H9 (cell line): ENCODE results near the gene PTGIR. TPM values are rescaled to one million over a fixed set of nuclear protein-coding genes. Genes with fewer than 3 reads are reported as not detected.

ENCODE experiments used
- DNase-seq: peaks from one replicate; pipeline ENCODE4 v3.0.0-alpha.2; 2017
- H2AFZ ChIP-seq: one replicate; pipeline ENCODE4 v1.6.1; 2013; ENCODE audit warnings: mild to moderate bottlenecking, low read length, control low read depth, moderate library complexity
- H2AK5ac ChIP-seq: 2 replicates; pipeline ENCODE4 v1.6.1; 2013; ENCODE audit warnings: low read length, control low read depth, mixed read lengths; ENCODE audit not compliant: insufficient read length
- H2BK120ac ChIP-seq: one replicate; pipeline ENCODE4 v1.6.1; 2013; ENCODE audit warnings: low read depth, mild to moderate bottlenecking, low read length, control low read depth, inconsistent platforms; ENCODE audit not compliant: poor library complexity, severe bottlenecking
- H2BK12ac ChIP-seq: 2 replicates; pipeline ENCODE4 v1.6.1; 2013; ENCODE audit warnings: low read length, control low read depth, mixed read lengths, low read depth; ENCODE audit not compliant: insufficient read length
- H2BK15ac ChIP-seq: 2 replicates; pipeline ENCODE4 v1.6.1; 2013; ENCODE audit warnings: low read depth, low read length, control low read depth
- H2BK20ac ChIP-seq: one replicate; pipeline ENCODE4 v1.6.1; 2013; ENCODE audit warnings: low read depth, mild to moderate bottlenecking, low read length, control low read depth, inconsistent platforms; ENCODE audit not compliant: poor library complexity, severe bottlenecking
- H2BK5ac ChIP-seq: 2 replicates; pipeline ENCODE4 v1.6.1; 2013; ENCODE audit warnings: low read length, control low read depth, mixed read lengths; ENCODE audit not compliant: insufficient read length
- H3K14ac ChIP-seq: 2 replicates; pipeline ENCODE4 v1.6.1; 2013; ENCODE audit warnings: low read length, control low read depth; ENCODE audit not compliant: insufficient read depth
- H3K18ac ChIP-seq: 2 replicates; pipeline ENCODE4 v1.6.1; 2013; ENCODE audit warnings: low read depth, mild to moderate bottlenecking, mixed read lengths, low read length, control low read depth; ENCODE audit not compliant: insufficient read length
- H3K23ac ChIP-seq: 2 replicates; pipeline ENCODE4 v1.6.1; 2013; ENCODE audit warnings: low read length, control low read depth, mixed read lengths, low read depth; ENCODE audit not compliant: insufficient read length
- H3K23me2 ChIP-seq: 2 replicates; pipeline ENCODE4 v1.6.1; 2013; ENCODE audit warnings: low read depth, mild to moderate bottlenecking, mixed read lengths, low read length, control low read depth; ENCODE audit not compliant: insufficient read length, poor library complexity, severe bottlenecking
- H3K27ac ChIP-seq: 2 replicates; pipeline ENCODE4 v1.5.1; 2013; ENCODE audit warnings: low read length, control low read depth, mixed read lengths, low read depth; ENCODE audit not compliant: insufficient read length
- H3K27me3 ChIP-seq: 2 replicates; pipeline ENCODE4 v1.6.1; 2013; ENCODE audit warnings: low read length, control low read depth, inconsistent platforms; ENCODE audit not compliant: insufficient read depth
- H3K4ac ChIP-seq: 2 replicates; pipeline ENCODE4 v1.6.1; 2013; ENCODE audit warnings: low read depth, mild to moderate bottlenecking, control low read depth, inconsistent platforms, low read length, moderate library complexity
- H3K4me1 ChIP-seq: 2 replicates; pipeline ENCODE4 v1.6.1; 2013; ENCODE audit warnings: low read length, control low read depth, inconsistent platforms; ENCODE audit not compliant: insufficient read depth
- H3K4me2 ChIP-seq: 2 replicates; pipeline ENCODE4 v1.6.1; 2013; ENCODE audit warnings: low read length, control low read depth, mixed read lengths; ENCODE audit not compliant: insufficient read length, insufficient read depth
- H3K56ac ChIP-seq: 2 replicates; pipeline ENCODE4 v1.6.1; 2013; ENCODE audit warnings: low read depth, mild to moderate bottlenecking, mixed read lengths, low read length, control low read depth; ENCODE audit not compliant: insufficient read length
- H3K79me1 ChIP-seq: 2 replicates; pipeline ENCODE4 v1.6.1; 2013; ENCODE audit warnings: low read depth, mild to moderate bottlenecking, moderate library complexity, low read length, control low read depth, inconsistent platforms; ENCODE audit not compliant: insufficient read depth, poor library complexity, severe bottlenecking
- H3K79me2 ChIP-seq: 2 replicates; pipeline ENCODE4 v1.6.1; 2013; ENCODE audit warnings: low read length, control low read depth, inconsistent platforms; ENCODE audit not compliant: insufficient read depth
- H3K9ac ChIP-seq: 2 replicates; pipeline ENCODE4 v1.6.1; 2013; ENCODE audit warnings: low read length, control low read depth, mixed read lengths; ENCODE audit not compliant: insufficient read length; ENCODE audit errors: extremely low read depth
- H3K9me3 ChIP-seq: one replicate; pipeline ENCODE4 v1.6.1; 2013; ENCODE audit warnings: low read depth, low read length, inconsistent platforms; ENCODE audit not compliant: control insufficient read depth
- H3T11ph ChIP-seq: one replicate; pipeline ENCODE4 v1.6.1; 2013; ENCODE audit warnings: mild to moderate bottlenecking, low read length, control low read depth, inconsistent platforms
- H4K20me1 ChIP-seq: one replicate; pipeline ENCODE4 v1.6.1; 2013; ENCODE audit not compliant: control insufficient read depth, insufficient read length, insufficient read depth
- H4K5ac ChIP-seq: 2 replicates; pipeline ENCODE4 v1.6.1; 2013; ENCODE audit warnings: low read depth, mild to moderate bottlenecking, mixed read lengths, low read length, control low read depth; ENCODE audit not compliant: insufficient read length
- H4K8ac ChIP-seq: replicated peaks from 2 replicates; pipeline ENCODE4 v1.6.1; 2013; ENCODE audit warnings: low read length, control low read depth, mixed read lengths, low read depth; ENCODE audit not compliant: insufficient read length
- H4K91ac ChIP-seq: 2 replicates; pipeline ENCODE4 v1.6.1; 2013; ENCODE audit warnings: low read depth, mild to moderate bottlenecking, moderate library complexity, mixed read lengths, low read length, control low read depth; ENCODE audit not compliant: insufficient read length
- H3K27ac Mint-ChIP-seq, 3 experiments: 2 replicates in 2 of 3; 3 replicates in 1 of 3; pipeline ENCODE4 v1.8.0; 2020 to 2021; ENCODE audit warnings: mixed read lengths in 3 of 3, mild to moderate bottlenecking in 1 of 3, moderate library complexity in 1 of 3
- H3K27me3 Mint-ChIP-seq: 2 replicates; pipeline ENCODE4 v1.8.0; 2021; ENCODE audit warnings: low read depth, mild to moderate bottlenecking, moderate library complexity, mixed read lengths
- H3K36me3 Mint-ChIP-seq, 3 experiments: 2 replicates in 2 of 3; 3 replicates in 1 of 3; pipeline ENCODE4 v1.8.0; 2020 to 2021; ENCODE audit warnings: low read depth in 3 of 3, mixed read lengths in 3 of 3; ENCODE audit not compliant: insufficient read depth in 1 of 3
- H3K4me1 Mint-ChIP-seq, 2 experiments: 2 replicates each; pipeline ENCODE4 v1.8.0; 2020; ENCODE audit warnings: mixed read lengths in 2 of 2
- H3K4me3 Mint-ChIP-seq, 2 experiments: 2 replicates in 1 of 2; 3 replicates in 1 of 2; pipeline ENCODE4 v1.8.0; 2020 to 2021; ENCODE audit warnings: mild to moderate bottlenecking in 2 of 2, mixed read lengths in 2 of 2, moderate library complexity in 1 of 2
- H3K9me3 Mint-ChIP-seq, 2 experiments: 2 replicates in 1 of 2; 3 replicates in 1 of 2; pipeline ENCODE4 v1.8.0; 2020; ENCODE audit warnings: mild to moderate bottlenecking in 2 of 2, mixed read lengths in 2 of 2, moderate library complexity in 1 of 2
- CTCF ChIP-seq: fragments of 200-600 bp; sonication (generic); conservative IDR thresholded peaks from 3 replicates; pipeline ENCODE4 v1.8.0; 2021; ENCODE audit warnings: antibody characterized with exemption, mild to moderate bottlenecking
- WGBS: extraction: QIAGEN DNeasy Blood & Tissue Kit; methylation state at CpG from one replicate; pipeline ENCODE4 v1.1.7; 2013; ENCODE audit warnings: missing lambda C conversion rate, low lambda C conversion rate, mixed read lengths; ENCODE audit not compliant: insufficient read length; ENCODE audit errors: extremely low coverage; 5-methylcytosine and 5-hydroxymethylcytosine counted together
- total RNA-seq: library from RNA; stranded (reverse); gene quantifications from 2 replicates; pipeline ENCODE4 v1.2.1, GENCODE V29; 2021

The PTGIR gene
- total RNA-seq, 1 experiment from 2014 or later: not detected

GRCh38 chr19:46646402-46646801 lies 21.5 kb upstream of the PTGIR start:
- Mint-ChIP-seq H3K27me3 (peaks cover 85% of the 10 kb centered on the region), H3K4me3 (no peak overlapping the region), H3K36me3 (peaks cover 0 to 3% (median 3%) of the 10 kb centered on the region in 3 experiments; a peak in 4 of 7 replicates), H3K4me1 (peaks cover 4 to 16% of the 10 kb centered on the region in 2 experiments; a peak in 3 of 4 replicates), H3K27ac (no peak overlapping the region), H3K9me3 (peaks cover 2 to 13% of the 10 kb centered on the region in 2 experiments)
- Histone ChIP-seq H2AFZ (no peak overlapping the region), H3K14ac (no peak overlapping the region), H3K56ac (no peak overlapping the region), H4K5ac (no peak overlapping the region), H3K79me1 (no peaks in the 10 kb centered on the region), H4K20me1 (no peaks in the 10 kb centered on the region), H3K18ac (no peak overlapping the region), H3K9me3 (no peaks in the 10 kb centered on the region), H3T11ph (no peak overlapping the region), H3K4me1 (no peaks in the 10 kb centered on the region), H2BK15ac (no peak overlapping the region), H4K91ac (no peak overlapping the region), H3K4ac (no peak overlapping the region), H3K9ac (no peak overlapping the region), H3K27ac (no peak overlapping the region), H3K27me3 (peaks cover 26% of the 10 kb centered on the region), H3K79me2 (no peaks in the 10 kb centered on the region), H3K4me2 (no peak overlapping the region), H2BK120ac (no peak overlapping the region), H2BK12ac (no peak overlapping the region), H3K23me2 (no peaks in the 10 kb centered on the region), H2BK5ac (no peak overlapping the region), H4K8ac (no peak overlapping the region), H2BK20ac (no peak overlapping the region), H2AK5ac (no peak overlapping the region), H3K23ac (no peak overlapping the region)
- TF ChIP-seq CTCF: no peak
- DNase-seq: no peak
- WGBS: no CpG with 5 or more reads among the region's 3 CpGs
